Panc1 (cell line): ENCODE data around the gene HACD2. TPM values are rescaled to one million over a fixed set of nuclear protein-coding genes. Genes with fewer than 3 reads are reported as not detected.

Experiments used
- ATAC-seq: fragments of 200-7000 bp; cut with Tn5 transposase; 2 replicates; pipeline ENCODE4 v1.9.1; 2020; ENCODE audit warnings: mild to moderate bottlenecking, moderate library complexity
- BruUV-seq: library from RNA; stranded (reverse); fragments of 400-500 nt; replicated peaks from 2 replicates; lab custom pipeline; 2021; lab: Mats Ljungman, UMichigan
- CTCF ChIA-PET: fragments of 300-600 bp; sonication (Branson Sonifier 250); formaldehyde crosslinking; loops from one replicate; lab custom pipeline; 2022; ENCODE audit warnings: antibody characterized with exemption; lab: Charles Lee
- POLR2A ChIA-PET: fragments of 300-600 bp; sonication (Branson Sonifier 250); formaldehyde crosslinking; loops from one replicate; lab custom pipeline; 2022; ENCODE audit warnings: antibody characterized with exemption; lab: Charles Lee
- DNase-seq: peaks from one replicate; pipeline ENCODE4 v3.0.0-alpha.2; 2010; ENCODE audit warnings: low read depth, low spot score
- H3K27ac ChIP-seq: 2 replicates; pipeline ENCODE4 v1.5.1; 2011; ENCODE audit warnings: mild to moderate bottlenecking, low read length, inconsistent platforms
- H3K27me3 ChIP-seq: fragments of 200-500 bp; sonication (Bioruptor generic); 2 replicates; pipeline ENCODE4 v1.6.0; 2014; ENCODE audit warnings: low read length, inconsistent platforms; ENCODE audit not compliant: control insufficient read depth, insufficient read depth
- H3K36me3 ChIP-seq: fragments of 200-500 bp; sonication (Bioruptor generic); 2 replicates; pipeline ENCODE4 v1.5.1; 2014; ENCODE audit warnings: inconsistent platforms, mild to moderate bottlenecking, low read length, moderate library complexity; ENCODE audit not compliant: control insufficient read depth, insufficient read depth
- H3K4me1 ChIP-seq: 2 replicates; pipeline ENCODE4 v1.5.1; 2011; ENCODE audit warnings: inconsistent platforms, mild to moderate bottlenecking, low read length, moderate library complexity; ENCODE audit not compliant: control insufficient read depth, insufficient read depth
- H3K4me3 ChIP-seq, 2 experiments: 2 replicates each; pipeline ENCODE4 v1.5.1; 2011 to 2012; ENCODE audit warnings: low read depth in 2 of 2, low read length in 2 of 2, mild to moderate bottlenecking in 2 of 2, inconsistent platforms in 1 of 2, moderate library complexity in 1 of 2
- H3K9me3 ChIP-seq: fragments of 200-500 bp; sonication (Bioruptor generic); 2 replicates; pipeline ENCODE4 v1.5.1; 2014; ENCODE audit warnings: low read depth, mild to moderate bottlenecking, inconsistent platforms, low read length, moderate library complexity; ENCODE audit not compliant: control insufficient read depth, insufficient read depth
- CTCF ChIP-seq: fragments of 450-650 bp; IDR thresholded peaks from 2 replicates; pipeline ENCODE4 v1.5.1; 2017; ENCODE audit warnings: mild to moderate bottlenecking
- POLR2AphosphoS5 ChIP-seq: IDR thresholded peaks from 2 replicates; pipeline ENCODE4 v1.6.1; 2012; ENCODE audit warnings: mild to moderate bottlenecking, low read depth, low read length, moderate library complexity
- REST ChIP-seq, 2 experiments: IDR thresholded peaks; 2 replicates each; pipeline ENCODE4 v1.6.1; 2011 to 2012; ENCODE audit warnings: low read depth in 2 of 2, control low read depth in 1 of 2, low read length in 1 of 2, mild to moderate bottlenecking in 1 of 2, moderate library complexity in 1 of 2; ENCODE audit not compliant: insufficient read depth in 1 of 2
- SIN3A ChIP-seq: IDR thresholded peaks from 2 replicates; pipeline ENCODE4 v1.6.1; 2012; ENCODE audit warnings: low read depth, mild to moderate bottlenecking, low read length, moderate library complexity, borderline replicate concordance; ENCODE audit not compliant: insufficient read depth
- TCF7L2 ChIP-seq: IDR thresholded peaks from 2 replicates; pipeline ENCODE4 v1.6.1; 2011; ENCODE audit warnings: mild to moderate bottlenecking, low read depth, low read length, inconsistent platforms
- in situ Hi-C: cut with HindIII; loops from 2 replicates; pipeline ENCODE4 v1.10.0; 2016; ENCODE audit warnings: low sequenced_read_pairs, low pct_unique_long_range_greater_than_20kb
- intact Hi-C: fragments of 100-400 bp; cut with micrococcal nuclease; formaldehyde crosslinking; loops from one replicate; pipeline ENCODE4 v1.10.0; 2022; ENCODE audit not compliant: unreplicated experiment
- total RNA-seq: library from RNA; stranded (reverse); gene quantifications from one replicate; pipeline ENCODE4 v1.2.1, GENCODE V29; 2021; ENCODE audit not compliant: unreplicated experiment

HACD2 gene
- total RNA-seq, 1 experiment from 2014 or later, result 58.6 TPM

GRCh38 chr3:123522320-123523022 lies 62.4 kb downstream of the HACD2 start:
- H3K27ac ChIP-seq, result no peak overlapping the region
- H3K9me3 ChIP-seq, result no peaks in the 10 kb centered on the region
- in situ Hi-C loops (no loop called here), intact Hi-C loops (no loop called here)
- POLR2A ChIA-PET, result no interaction called here
- no peak for DNase-seq
- TF ChIP-seq REST (IDR thresholded peaks at IDR 0.05; ENCODE audit: insufficient read depth in 1 of 2, low read depth in 2 of 2, low read length in 1 of 2), result no peak
- TF ChIP-seq SIN3A, result no peak
- TF ChIP-seq CTCF, result no peak
- no peak for TF ChIP-seq TCF7L2
- H3K27me3 ChIP-seq, result no peaks in the 10 kb centered on the region
- BruUV-seq, result no TSS peak
- H3K4me1 ChIP-seq, result no peaks in the 10 kb centered on the region
- CTCF ChIA-PET, result no interaction called here
- peaks cover 10% of the 10 kb centered on the region for H3K36me3 ChIP-seq
- H3K4me3 ChIP-seq, result no peak overlapping the region
- no peak for ATAC-seq

- no peak for ATAC-seq
- intact Hi-C loops, result no loop called here
- POLR2A ChIA-PET, result no interaction called here
- Histone ChIP-seq H3K9me3 (no peaks in the 10 kb centered on the region), H3K27me3 (no peaks in the 10 kb centered on the region), H3K36me3 (peaks cover 4% of the 10 kb centered on the region; the same call in 1 of the 2 replicates), H3K4me1 (no peaks in the 10 kb centered on the region), H3K27ac (no peak overlapping the region), H3K4me3 (no peak overlapping the region)
- TF ChIP-seq TCF7L2 (no peak), CTCF (no peak), SIN3A (no peak), POLR2AphosphoS5 (no peak), REST (IDR thresholded peaks at IDR 0.05; ENCODE audit: insufficient read depth in 1 of 2, low read depth in 2 of 2, low read length in 1 of 2) (no peak)
- BruUV-seq, result no TSS peak
- DNase-seq, result no peak
- in situ Hi-C loops, result no loop called here
- CTCF ChIA-PET, result no interaction called here
Measured at GRCh38 chr3:123521179-123521969, 63.5 kb downstream of the HACD2 start.
